Caki2 (cell line): ENCODE data around the gene NPW. TPM values are rescaled to one million over a fixed set of nuclear protein-coding genes. Genes with fewer than 3 reads are reported as not detected.
"Not testable (repeated sequence)": the region's sequence is repeated elsewhere in the genome, so short reads cannot be mapped to it uniquely, and the experiment has no call there.

ENCODE experiments used
- DNase-seq: peaks from one replicate; pipeline ENCODE4 v3.0.0-alpha.2; 2015; ENCODE audit warnings: low read depth
- in situ Hi-C: cut with HindIII; loops from 2 replicates; pipeline ENCODE4 v1.10.0; 2016; ENCODE audit warnings: low sequenced_read_pairs, low pct_unique_long_range_greater_than_20kb, mixed read lengths
- total RNA-seq: library from RNA; depleted of rRNA; stranded (reverse); fragments of >200 nt; shearing (Covaris generic); gene quantifications from 2 replicates; pipeline ENCODE4 v1.2.3, GENCODE V29; 2014; ENCODE audit warnings: low replicate concordance

Gene NPW
- total RNA-seq, 1 experiment from 2014 or later, result not detected

DNA sequence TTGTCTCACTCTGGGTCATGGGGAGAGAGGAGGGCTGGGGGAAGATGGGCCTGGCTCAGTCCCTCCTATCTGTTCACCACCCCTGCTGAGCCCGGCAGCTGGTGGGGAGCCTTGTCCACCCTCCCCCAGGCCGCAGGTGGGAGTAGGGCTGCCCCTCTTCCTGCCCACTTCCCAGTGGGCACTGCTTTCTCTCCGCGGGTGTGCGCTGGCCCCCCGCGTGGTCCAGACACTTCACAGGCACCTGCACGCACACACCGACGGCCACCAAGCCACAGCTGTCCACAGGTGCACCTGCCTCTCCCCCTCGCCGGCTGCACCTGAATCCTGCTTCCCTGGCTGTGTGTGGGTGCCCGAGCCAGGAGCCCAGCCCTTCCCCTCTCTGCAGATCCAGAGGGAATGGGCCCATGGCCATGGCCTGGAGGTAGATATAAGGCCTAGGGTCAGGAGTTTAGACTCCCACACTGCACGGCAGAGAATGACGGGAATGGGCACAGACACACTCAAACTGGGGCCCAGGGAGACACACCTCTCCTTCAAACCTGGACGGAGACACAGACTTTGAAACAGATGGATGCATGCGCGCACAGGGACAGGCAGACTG lies 9.1 kb downstream of the NPW start:
- in situ Hi-C loops, result loop anchor here (25.0 kb wide), 1 partner anchor 484 kb away; the partner anchor contains the start of genes AMDHD2 and ATP6V0C
- no peak for DNase-seq

DNA sequence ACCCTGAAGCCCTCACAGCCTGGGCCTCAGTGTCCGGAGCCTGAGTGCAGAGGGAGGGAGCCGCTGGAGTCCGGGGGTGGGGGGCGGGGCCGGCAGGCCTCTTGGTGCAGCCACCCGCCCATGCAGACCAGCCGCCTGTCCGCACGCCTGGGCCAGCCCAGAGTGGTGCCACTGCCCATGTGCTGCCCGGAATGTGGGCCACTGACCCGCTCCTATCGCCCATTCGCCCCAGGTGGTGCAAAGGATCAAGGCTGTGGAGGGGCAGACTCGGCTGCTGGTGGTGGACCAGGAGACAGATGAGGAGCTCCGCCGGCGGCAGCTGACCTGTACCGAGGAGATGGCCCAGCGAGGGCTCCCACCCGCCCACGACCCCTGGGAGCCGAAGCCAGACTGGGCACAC lies 9.8 kb downstream of the NPW start:
- in situ Hi-C loops, result loop anchor here (25.0 kb wide), 1 partner anchor 483 kb away; the partner anchor contains the start of genes AMDHD2 and ATP6V0C
- DNase-seq, result no peak

DNA sequence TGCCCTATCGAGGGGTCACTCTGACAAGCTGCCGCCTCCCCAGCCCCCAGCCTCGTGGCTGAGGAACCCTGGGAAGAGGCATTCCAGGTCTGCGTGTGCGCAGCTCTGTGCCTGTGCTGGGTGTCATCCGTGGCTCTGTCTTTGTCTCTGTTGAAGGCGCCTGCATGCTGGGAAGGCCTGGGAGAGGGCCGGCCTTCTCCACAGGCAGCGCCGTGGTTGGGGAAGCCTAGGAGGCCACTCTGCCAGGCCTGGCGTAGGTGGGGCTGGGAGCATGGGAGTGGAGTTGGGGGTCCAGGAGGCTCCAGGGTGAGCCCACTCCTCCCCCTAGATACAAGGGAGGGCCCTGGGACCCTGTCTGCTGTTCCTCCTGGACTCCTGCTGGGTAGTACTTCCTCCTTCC lies 10.5 kb downstream of the NPW start:
- in situ Hi-C loops, result loop anchor here (25.0 kb wide), 1 partner anchor 482 kb away; the partner anchor contains the start of genes AMDHD2 and ATP6V0C
- DNase-seq, result no peak

DNA sequence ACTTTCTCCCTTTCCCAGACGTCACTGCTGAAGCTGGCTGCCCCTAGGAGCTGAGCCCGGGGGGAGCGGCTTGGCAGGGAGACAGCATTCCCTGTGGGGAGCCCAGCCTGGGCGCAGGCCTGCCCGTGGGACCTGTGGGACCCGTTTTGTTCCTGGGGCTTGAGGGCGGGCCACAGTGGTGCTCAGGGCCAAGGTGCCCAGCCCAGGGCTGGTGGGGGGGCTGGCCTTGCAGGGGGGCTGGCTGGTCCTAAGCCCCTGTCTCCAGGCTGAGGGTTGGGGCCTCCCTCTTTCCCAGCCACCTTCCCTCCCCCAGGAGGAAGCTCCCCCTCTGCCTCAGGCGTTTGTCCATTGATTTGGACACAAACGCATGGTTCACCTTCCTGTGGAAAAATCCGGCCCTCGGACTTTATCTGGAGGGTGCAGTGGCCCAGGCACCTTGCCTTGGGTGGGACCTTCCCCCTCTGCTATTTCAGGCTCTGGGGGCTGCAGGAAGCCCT lies 11.5 kb downstream of the NPW start:
- no peak for DNase-seq
- in situ Hi-C loops, result loop anchor here (25.0 kb wide), 1 partner anchor 481 kb away; the partner anchor contains the start of genes AMDHD2 and ATP6V0C

DNA sequence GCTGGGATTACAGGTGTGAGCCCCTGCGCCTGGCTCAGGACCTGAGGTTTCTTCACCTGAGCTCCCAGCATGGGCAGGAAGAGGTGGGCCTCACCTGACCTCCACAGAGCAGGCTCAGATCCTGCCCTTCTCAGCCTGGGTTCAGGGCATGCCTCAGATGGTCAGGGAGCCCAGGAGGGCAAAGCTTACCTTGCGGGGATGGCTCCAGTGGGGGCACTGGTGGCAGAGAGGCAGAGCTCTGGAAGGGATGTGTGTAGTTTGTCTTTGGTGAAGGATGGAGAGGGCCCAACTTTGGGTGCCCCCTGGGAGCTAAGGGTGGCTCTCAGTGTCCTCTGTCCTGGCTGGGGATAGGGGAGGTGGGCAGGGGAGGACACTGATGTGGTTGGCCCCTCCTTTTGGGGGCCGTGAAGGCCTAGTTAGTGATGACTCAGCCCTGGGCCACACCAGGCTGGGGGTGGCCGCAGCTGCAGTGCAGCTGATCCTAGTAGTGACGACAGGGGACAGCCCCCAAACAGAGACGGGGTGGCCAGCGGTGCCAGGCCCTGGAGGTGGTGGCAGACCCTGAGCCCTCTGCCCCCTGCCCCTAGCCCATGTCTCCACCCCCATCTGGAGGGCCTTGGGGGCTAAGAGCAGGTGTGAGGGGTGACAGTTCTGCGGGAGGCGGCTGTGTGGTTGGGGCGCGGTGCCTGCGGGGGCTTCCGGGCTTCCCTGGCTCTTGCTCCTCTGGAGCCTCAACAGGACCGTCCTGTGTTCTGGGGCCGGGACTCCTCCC lies 12.9 kb downstream of the NPW start:
- in situ Hi-C loops, result loop anchor here (25.0 kb wide), 1 partner anchor 480 kb away; the partner anchor contains the start of genes AMDHD2 and ATP6V0C
- no peak for DNase-seq

DNA sequence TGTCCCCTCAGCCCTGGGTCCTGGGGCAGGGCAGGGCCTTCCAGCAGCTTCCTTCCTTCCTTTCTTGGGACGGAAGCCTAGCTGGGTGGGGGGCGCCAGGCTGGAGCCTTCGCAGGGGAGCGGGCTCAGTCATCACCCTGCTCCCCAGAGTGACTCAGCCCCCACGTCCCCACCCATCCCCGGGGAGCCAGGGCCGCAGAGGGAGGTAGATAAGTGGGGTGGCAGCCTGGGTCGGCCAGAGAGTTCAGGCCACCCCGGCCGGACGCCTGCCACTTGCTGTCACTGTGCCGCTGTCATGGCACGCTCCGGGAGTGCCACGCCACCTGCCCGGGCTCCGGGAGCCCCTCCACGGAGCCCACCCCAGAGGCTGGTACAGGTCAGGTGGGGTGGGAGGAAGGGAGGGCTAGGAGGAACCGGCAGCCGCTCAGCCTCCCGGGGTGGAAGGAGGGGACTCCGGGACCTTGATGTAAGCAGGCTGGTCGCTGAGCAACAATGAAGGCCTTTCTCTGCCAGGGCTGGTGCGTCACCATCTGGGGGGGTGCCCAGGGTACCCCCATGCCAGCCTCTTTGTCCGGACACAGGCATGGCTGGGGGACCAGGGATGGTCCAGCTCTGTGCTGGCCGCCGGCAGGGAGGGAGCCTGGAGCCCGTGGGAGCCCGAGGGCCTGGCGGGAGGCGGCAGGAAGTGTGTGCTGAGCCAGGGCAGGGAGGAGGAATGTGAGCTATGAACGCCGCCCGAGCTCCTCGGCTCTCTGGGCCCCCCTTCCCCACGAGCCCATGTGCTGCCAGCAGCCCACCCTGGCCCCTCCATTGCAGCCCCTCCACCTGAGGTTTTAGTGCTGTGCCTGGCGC lies 13.7 kb downstream of the NPW start:
- in situ Hi-C loops, result loop anchor here (25.0 kb wide), 1 partner anchor 479 kb away; the partner anchor contains the start of genes AMDHD2 and ATP6V0C
- no peak for DNase-seq

DNA sequence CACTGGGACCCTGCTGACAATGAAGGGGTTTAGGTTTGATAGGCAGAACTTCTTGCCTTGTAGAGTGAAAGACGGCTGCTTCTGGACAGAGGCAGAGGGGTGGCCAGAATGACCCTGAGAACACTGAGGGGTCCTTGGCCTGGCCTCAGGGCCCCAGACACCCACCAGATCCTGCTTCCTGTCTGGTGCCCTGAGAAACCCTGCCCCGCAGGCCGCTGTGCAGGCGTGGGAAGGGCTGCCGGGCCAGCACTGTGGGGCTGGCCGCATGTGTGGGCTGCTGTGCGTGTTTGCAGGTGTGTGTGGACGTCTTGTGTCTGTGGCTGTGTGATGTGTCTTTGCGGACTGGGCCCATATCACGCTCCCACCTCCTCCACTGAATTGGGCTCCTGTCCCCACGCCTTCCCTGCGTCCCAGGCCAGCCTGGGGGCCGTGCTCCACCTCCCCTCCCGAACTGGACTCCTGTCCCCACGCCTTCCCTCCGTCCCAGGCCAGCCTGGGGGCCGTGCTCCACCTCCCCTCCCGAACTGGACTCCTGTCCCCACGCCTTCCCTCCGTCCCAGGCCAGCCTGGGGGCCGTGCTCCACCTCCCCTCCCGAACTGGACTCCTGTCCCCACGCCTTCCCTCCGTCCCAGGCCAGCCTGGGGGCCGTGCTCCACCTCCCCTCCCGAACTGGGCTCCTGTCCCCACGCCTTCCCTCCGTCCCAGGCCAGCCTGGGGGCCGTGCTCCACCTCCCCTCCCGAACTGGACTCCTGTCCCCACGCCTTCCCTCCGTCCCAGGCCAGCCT lies 14.5 kb downstream of the NPW start:
- in situ Hi-C loops, result loop anchor here (25.0 kb wide), 1 partner anchor 478 kb away; the partner anchor contains the start of genes AMDHD2 and ATP6V0C
- not testable (repeated sequence) for DNase-seq

DNA sequence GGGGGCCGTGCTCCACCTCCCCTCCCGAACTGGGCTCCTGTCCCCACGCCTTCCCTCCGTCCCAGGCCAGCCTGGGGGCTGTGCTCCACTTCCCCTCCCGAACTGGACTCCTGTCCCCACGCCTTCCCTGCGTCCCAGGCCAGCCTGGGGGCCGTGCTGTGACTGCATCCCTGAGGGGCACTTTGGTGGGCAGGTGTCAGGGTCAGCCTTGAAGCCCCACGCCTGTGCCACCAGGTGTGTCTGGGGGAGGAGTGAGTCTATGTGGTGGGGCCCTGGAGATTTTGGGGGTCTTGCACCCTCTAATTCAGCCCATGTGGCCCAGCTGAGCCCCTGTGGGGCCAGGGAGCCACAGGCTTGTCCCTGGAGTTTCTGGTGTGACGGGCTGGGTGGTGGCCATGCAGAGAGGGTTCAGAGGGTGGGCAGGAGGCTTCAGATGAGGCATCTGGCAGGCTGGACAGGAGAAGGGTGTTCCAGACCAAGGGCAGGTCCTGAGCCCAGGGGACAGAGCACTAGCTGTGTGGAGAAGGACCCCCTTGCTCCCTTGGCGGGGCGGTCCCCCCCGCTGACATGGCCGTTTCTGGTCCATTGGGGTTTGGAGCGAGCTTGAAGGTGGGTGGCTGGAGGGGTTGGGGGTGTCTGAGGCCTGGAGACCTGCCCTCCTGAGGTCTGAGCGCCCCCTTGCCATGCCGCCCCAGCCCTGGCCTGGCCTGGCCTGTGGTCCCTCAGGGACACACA lies 15.3 kb downstream of the NPW start:
- in situ Hi-C loops, result loop anchor here (25.0 kb wide), 1 partner anchor 477 kb away; the partner anchor contains the start of genes AMDHD2 and ATP6V0C
- DNase-seq, result no peak

DNA sequence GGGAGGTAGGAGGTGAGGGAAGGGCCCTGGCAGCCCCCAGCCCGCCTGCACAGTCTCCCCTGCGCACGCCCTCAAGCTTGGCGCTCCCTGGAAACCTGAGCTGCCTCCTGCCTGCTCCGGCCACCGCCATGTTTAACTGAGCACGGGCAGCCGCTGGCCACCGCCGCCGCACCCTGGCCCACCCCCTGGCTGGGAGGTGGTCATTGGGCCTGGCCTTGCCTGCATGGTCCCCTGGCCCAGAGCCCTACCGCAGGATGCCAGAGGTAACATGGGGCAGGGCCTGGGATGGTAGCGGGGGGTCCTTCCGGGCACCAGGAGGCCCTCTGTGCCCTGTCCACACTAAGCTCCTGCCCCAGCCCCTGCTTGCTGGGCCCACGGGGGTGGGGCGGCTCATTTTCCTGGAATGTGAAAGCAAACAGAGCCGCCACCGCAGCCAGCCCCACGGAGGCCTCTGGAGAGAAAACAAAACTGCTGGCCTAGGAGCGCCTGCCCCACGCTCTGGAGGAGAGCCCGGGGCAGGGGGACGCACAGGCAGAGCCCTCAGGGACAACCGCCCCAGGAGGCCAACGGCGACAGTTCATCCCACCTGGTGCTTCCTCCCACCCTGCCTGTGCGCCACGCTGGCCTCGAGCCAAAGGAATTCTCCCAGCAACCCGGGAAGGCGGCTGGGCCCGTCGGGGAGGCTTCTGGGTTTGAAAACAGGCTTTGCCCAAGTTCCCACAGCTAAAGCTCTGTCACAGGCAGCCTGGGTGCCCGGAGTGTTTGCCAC lies 16.0 kb downstream of the NPW start:
- in situ Hi-C loops, result loop anchor here (25.0 kb wide), 1 partner anchor 477 kb away; the partner anchor contains the start of genes AMDHD2 and ATP6V0C
- no peak for DNase-seq

DNA sequence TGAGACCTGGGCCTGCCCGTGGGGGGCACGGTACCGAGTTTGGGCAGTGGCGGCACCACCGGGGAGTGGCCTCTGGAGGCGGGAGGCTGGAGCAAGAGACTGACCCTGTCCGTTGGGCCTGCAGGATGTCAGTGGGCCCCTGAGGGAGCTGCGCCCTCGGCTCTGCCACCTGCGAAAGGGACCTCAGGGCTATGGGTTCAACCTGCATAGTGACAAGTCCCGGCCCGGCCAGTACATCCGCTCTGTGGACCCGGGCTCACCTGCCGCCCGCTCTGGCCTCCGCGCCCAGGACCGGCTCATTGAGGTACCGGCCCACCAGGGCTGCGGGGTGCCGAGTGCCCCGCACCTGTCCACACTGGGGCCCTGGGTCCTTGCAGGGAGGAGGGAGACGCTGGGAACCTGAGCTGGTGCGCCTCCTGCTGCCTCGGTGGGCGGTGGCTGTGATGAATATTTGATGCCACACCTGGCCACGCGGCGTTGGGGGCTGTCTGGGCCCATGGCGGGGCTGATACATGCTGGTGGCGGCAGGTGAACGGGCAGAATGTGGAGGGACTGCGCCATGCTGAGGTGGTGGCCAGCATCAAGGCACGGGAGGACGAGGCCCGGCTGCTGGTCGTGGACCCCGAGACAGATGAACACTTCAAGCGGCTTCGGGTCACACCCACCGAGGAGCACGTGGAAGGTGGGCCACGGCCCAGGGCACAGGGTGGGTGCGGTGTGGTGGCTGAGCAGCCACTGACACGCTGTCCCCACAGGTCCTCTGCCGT lies 16.8 kb downstream of the NPW start:
- DNase-seq, result no peak
- in situ Hi-C loops, result loop anchor here (25.0 kb wide), 1 partner anchor 476 kb away; the partner anchor contains the start of genes AMDHD2 and ATP6V0C

DNA sequence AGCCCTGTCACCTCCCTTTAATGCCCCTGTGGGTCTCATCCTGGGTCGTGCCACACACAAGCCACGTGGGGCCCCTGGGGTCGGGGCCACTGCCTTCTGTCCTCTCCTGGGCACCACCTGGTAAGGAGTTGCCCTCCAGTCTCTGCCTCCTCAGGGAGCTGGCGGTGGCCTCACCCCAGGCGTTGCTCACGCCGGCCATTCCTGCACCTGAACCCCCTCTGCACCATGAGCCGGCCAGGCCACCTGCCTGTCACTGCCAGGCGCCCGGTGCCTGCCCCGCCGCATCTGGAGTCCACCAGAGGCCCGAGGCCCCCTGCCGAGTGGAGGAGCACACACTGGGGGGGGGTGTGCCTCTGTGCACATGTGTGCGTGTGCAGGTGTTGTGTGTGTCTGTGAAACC lies 17.5 kb downstream of the NPW start:
- in situ Hi-C loops, result loop anchor here (25.0 kb wide), 1 partner anchor 475 kb away; the partner anchor contains the start of genes AMDHD2 and ATP6V0C
- no peak for DNase-seq

DNA sequence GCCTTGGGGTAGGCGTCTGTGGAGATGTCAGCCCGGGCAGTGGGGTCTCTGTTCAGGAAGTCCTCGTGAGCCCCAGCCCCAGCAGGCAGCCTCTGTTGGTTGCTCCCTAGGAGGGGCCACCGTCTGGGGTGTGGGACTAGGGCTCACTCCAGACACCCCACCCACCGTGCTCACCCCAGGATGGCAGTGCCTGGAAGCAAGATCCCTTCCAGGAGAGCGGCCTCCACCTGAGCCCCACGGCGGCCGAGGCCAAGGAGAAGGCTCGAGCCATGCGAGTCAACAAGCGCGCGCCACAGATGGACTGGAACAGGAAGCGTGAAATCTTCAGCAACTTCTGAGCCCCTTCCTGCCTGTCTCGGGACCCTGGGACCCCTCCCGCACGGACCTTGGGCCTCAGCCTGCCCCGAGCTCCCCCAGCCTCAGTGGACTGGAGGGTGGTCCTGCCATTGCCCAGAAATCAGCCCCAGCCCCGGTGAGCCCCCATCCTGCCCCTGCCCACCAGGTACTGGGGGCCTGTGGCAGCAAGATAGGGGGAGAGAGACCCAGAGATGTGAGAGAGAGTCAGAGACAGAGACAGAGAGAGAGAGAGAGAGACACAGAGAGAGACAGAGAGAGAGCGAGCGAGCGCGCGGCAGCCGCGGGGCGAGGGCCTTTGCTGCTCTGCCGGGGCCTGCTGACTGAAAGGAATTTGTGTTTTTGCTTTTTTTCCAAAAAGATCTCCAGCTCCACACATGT lies 18.2 kb downstream of the NPW start:
- no peak for DNase-seq
- in situ Hi-C loops, result loop anchor here (25.0 kb wide), 1 partner anchor 474 kb away; the partner anchor contains the start of genes AMDHD2 and ATP6V0C

DNA sequence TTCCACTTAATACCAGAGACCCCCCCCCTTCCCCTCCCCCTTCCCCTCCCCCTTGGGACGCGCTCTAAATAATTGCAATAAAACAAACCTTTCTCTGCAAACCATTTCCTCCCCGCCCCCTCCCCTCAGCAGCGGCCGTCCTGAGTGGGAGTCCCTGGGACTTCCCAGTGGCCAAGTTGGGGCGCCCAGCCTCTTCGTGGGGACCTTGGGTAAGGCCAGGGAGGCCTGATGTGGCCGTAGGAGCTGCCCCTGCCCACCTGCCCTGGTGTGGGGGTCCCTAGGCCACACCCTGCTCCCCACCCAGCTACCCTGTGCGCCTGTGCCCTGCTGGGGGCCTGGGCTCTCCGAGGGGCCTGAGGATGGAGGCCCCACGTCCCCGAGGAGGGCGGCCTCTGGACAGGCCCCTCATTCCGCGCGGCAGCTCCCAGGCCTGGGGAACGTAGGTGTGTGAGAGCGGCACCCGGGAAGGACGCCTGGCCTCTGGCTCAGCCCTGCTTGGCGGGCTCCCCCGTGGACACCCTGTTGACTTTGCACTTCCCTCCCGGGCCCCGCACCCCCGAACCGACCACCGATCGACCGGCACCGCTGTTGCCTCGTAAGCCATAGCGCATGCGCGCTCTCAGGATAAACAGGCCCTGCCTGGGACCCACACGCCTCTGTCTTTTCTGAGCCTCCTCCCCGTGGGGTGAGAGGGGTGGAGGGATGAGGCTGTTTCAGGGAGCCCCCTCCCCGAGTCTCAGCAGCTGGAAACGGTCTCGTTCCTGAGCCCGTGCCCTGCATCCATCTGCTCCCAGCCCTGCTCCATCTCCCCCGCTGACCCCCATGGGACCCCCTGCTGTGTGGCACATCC lies 19.0 kb downstream of the NPW start:
- in situ Hi-C loops, result loop anchor here (25.0 kb wide), 1 partner anchor 474 kb away; the partner anchor contains the start of genes AMDHD2 and ATP6V0C
- DNase-seq, result no peak
